ENCODE data around the gene ANO3. TPM values are rescaled to one million over a fixed set of nuclear protein-coding genes. Genes with fewer than 3 reads are reported as not detected.

The ANO3 gene
- total and polyA plus RNA-seq, 12 donors: 0.10 to 3.9 (median 0.65) TPM

DNA sequence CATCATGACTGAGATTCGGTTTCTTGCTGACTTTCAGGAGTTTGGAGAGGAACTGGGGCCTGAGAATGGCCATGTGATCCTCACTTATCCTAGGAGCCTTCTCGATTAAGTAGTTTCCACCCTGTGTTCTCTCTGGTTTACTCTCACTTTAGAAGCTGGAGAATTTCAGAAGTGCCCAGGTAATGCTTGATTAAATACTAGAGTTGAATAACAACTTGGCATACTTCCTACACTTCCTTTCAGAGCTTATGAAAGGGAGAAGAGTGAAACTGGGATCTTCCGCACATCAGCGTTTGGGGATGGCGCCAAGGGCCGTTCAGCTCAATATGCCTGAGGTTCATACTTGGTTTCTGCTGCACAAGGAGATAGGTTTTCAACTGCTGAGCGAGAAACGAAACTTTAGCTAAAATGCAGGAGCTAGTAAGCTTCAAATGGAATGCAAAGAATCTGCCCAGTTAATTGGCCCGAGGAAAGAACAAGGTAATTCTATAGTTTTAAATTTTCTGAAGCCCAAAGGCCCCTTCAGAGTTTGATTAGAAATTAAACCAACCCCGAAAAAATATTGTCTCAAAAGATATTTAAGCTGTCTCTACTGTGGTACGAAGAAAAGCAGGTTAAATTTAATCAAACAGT is 241.0 kb downstream of the ANO3 start:
- no peak for DNase-seq
- Histone ChIP-seq H3K36me3 (replicated peaks in 1 of 2) (no peaks in the 10 kb centered on the region), H3K27me3 (no peaks in the 10 kb centered on the region), H3K4me1 (replicated peaks in 1 of 2) (no peaks in the 10 kb centered on the region), H3K9me3 (replicated peaks in 1 of 3) (no peaks in the 10 kb centered on the region), H3K27ac (no peak overlapping the region), H3K4me3 (no peak overlapping the region)
- 69 to 82% (median 77%) methylated on average over 11 of the region's 11 CpGs for WGBS, 4 donors
- intact Hi-C loops (cut with DNase I): no loop called here
- no peak for TF ChIP-seq POLR2A (IDR thresholded peaks at IDR 0.05)
- TF ChIP-seq, protein P1, sequence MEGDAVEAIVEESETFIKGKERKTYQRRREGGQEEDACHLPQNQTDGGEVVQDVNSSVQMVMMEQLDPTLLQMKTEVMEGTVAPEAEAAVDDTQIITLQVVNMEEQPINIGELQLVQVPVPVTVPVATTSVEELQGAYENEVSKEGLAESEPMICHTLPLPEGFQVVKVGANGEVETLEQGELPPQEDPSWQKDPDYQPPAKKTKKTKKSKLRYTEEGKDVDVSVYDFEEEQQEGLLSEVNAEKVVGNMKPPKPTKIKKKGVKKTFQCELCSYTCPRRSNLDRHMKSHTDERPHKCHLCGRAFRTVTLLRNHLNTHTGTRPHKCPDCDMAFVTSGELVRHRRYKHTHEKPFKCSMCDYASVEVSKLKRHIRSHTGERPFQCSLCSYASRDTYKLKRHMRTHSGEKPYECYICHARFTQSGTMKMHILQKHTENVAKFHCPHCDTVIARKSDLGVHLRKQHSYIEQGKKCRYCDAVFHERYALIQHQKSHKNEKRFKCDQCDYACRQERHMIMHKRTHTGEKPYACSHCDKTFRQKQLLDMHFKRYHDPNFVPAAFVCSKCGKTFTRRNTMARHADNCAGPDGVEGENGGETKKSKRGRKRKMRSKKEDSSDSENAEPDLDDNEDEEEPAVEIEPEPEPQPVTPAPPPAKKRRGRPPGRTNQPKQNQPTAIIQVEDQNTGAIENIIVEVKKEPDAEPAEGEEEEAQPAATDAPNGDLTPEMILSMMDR (IDR thresholded peaks at IDR 0.05): no peak

DNA sequence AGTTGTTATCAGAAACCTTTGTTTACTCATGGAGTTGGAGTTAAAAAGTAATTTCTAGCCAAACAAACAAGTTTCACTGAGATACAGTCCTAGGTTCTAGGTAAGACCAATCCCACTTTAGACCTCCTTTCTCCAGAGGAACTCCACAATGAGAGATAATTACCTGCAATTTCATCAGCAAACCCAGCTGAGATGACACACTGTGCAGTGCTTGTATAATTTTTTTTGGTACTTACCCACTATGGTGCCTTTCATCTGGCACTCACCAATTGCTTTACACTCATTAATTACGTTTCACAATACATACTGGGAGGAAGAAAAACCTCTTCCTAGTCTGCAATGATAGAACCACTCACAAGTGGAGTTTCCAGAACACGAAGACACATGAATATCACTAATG is 242.0 kb downstream of the ANO3 start:
- no peaks in the 10 kb centered on the region for H3K27me3 ChIP-seq
- H3K4me3 ChIP-seq: no peak overlapping the region
- intact Hi-C loops (cut with DNase I): no loop called here
- WGBS, 4 donors: 58 to 89% (median 74%) methylated on average over 2 of the region's 2 CpGs
- no peaks in the 10 kb centered on the region for H3K4me1 ChIP-seq (replicated peaks in 1 of 2)
- no peak for DNase-seq
- H3K9me3 ChIP-seq (replicated peaks in 1 of 3): no peaks in the 10 kb centered on the region
- no peak overlapping the region for H3K27ac ChIP-seq
- TF ChIP-seq, protein P1 (IDR thresholded peaks at IDR 0.05): no peak
- TF ChIP-seq POLR2A (IDR thresholded peaks at IDR 0.05): no peak
- H3K36me3 ChIP-seq (replicated peaks in 1 of 2): no peaks in the 10 kb centered on the region

DNA sequence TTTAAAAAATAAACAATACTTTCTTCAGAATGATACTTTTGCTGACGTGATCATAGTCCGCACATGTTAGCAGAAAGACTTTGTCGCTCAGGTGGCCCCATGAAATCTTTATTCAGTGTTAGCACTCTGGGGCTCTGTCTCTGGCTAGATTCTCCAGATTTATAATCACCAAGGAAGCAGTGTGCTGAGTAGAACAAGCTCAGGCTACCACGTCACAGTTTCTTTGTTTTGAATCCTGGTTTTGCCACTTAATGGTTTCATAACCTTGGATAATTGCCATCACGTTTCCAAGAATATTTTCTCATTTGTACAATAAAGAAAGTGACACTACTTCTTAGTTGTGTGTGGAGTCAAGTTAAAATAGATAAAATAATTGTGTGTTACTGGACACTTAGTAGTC is 244.0 kb downstream of the ANO3 start:
- Histone ChIP-seq H3K36me3 (replicated peaks in 1 of 2) (no peaks in the 10 kb centered on the region), H3K27me3 (no peaks in the 10 kb centered on the region), H3K4me1 (replicated peaks in 1 of 2) (no peaks in the 10 kb centered on the region), H3K4me3 (no peak overlapping the region), H3K27ac (no peak overlapping the region), H3K9me3 (replicated peaks in 1 of 3) (no peaks in the 10 kb centered on the region)
- TF ChIP-seq, protein P1 (IDR thresholded peaks at IDR 0.05): no peak
- no peak for TF ChIP-seq POLR2A (IDR thresholded peaks at IDR 0.05)
- WGBS, 4 donors: 53 to 62% (median 59%) methylated on average over 5 of the region's 5 CpGs
- intact Hi-C loops (cut with DNase I): no loop called here
- no peak for DNase-seq

DNA sequence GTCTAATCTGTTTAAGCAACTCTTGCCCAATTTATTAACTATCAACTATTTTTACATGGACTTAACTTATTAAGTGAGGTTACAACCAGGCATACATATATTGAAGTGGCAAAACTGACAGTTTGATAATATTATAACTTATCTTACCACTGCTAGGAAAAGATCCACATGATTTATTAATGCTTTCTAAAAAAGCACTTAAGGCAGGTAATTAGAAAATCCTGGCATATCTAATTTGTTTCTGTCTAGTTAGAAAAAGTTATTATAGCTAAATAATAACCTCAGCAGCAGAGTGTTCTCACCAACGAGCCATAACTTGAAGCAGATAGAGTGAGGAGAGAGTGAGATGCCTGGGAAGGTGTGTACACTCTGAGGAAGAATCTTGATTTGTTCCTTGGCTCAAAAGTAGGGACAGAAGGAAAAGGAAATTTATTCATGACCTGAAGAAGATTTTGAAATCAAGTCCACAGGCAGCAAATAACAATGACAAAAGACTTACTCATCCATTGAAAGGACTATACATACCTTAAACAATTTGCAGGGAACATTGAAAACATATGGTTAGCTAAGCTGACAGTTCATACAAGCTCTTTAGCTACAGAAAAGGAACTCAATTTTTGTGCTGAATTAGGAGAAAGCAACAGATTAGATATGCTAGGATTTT is 247.2 kb downstream of the ANO3 start:
- Histone ChIP-seq H3K27ac (no peak overlapping the region), H3K9me3 (replicated peaks in 1 of 3) (no peaks in the 10 kb centered on the region), H3K36me3 (replicated peaks in 1 of 2) (no peaks in the 10 kb centered on the region), H3K27me3 (no peaks in the 10 kb centered on the region), H3K4me3 (no peak overlapping the region), H3K4me1 (replicated peaks in 1 of 2) (no peaks in the 10 kb centered on the region)
- whole genome bisulfite sequencing, 4 donors: 41 to 55% (median 47%) methylated on average over 1 of the region's 1 CpG
- intact Hi-C loops (cut with DNase I): no loop called here
- no peak for DNase-seq
- TF ChIP-seq, protein P1 (IDR thresholded peaks at IDR 0.05): no peak
- TF ChIP-seq POLR2A (IDR thresholded peaks at IDR 0.05): no peak
